Mesenchymal stem cell (in vitro differentiated cells and primary cell): ENCODE results near the gene LENG9.

Source experiments
- DNase-seq: peaks from one replicate; pipeline ENCODE4 v3.0.0-alpha.2; 2013
- H2AFZ ChIP-seq: one replicate; pipeline ENCODE4 v1.6.1; 2013; ENCODE audit warnings: low read depth, mild to moderate bottlenecking, control low read depth, inconsistent platforms, low read length, moderate library complexity
- H2AK5ac ChIP-seq: 2 replicates; pipeline ENCODE4 v1.6.1; 2013; ENCODE audit warnings: low read length, moderate library complexity, mild to moderate bottlenecking, inconsistent platforms; ENCODE audit not compliant: severe bottlenecking
- H2BK120ac ChIP-seq: one replicate; pipeline ENCODE4 v1.6.1; 2013; ENCODE audit warnings: low read depth, mild to moderate bottlenecking, inconsistent platforms, low read length, moderate library complexity
- H2BK12ac ChIP-seq, 2 experiments: one replicate each; pipeline ENCODE4 v1.6.1; 2013; ENCODE audit warnings: inconsistent platforms in 2 of 2, low read length in 2 of 2, mild to moderate bottlenecking in 2 of 2, moderate library complexity in 2 of 2, control low read depth in 1 of 2
- H2BK15ac ChIP-seq: one replicate; pipeline ENCODE4 v1.6.1; 2013; ENCODE audit warnings: mild to moderate bottlenecking, low read depth, inconsistent platforms; ENCODE audit not compliant: poor library complexity, severe bottlenecking
- H2BK5ac ChIP-seq: 2 replicates; pipeline ENCODE4 v1.6.1; 2013; ENCODE audit warnings: low read depth, mild to moderate bottlenecking, low read length, control low read depth, inconsistent platforms; ENCODE audit not compliant: poor library complexity, severe bottlenecking
- H3K14ac ChIP-seq, 2 experiments: one replicate each; pipeline ENCODE4 v1.6.1; 2013; ENCODE audit warnings: inconsistent platforms in 2 of 2, low read length in 2 of 2, control low read depth in 1 of 2, mild to moderate bottlenecking in 1 of 2, moderate library complexity in 1 of 2
- H3K18ac ChIP-seq, 2 experiments: one replicate each; pipeline ENCODE4 v1.6.1; 2013; ENCODE audit warnings: inconsistent platforms in 2 of 2, low read length in 2 of 2, control low read depth in 1 of 2, low read depth in 1 of 2, mild to moderate bottlenecking in 1 of 2
- H3K23ac ChIP-seq, 2 experiments: one replicate each; pipeline ENCODE4 v1.6.1; 2013; ENCODE audit warnings: inconsistent platforms in 2 of 2, low read length in 2 of 2, mild to moderate bottlenecking in 2 of 2, moderate library complexity in 2 of 2, control low read depth in 1 of 2
- H3K27ac ChIP-seq: 2 replicates; pipeline ENCODE4 v1.5.1; 2013; ENCODE audit warnings: mild to moderate bottlenecking, moderate library complexity, low read length, control low read depth, inconsistent platforms; ENCODE audit not compliant: poor library complexity, severe bottlenecking
- H3K27me3 ChIP-seq, 2 experiments: 2 replicates each; pipeline versions ENCODE4 v1.6.1 to v1.7.0; 2013; ENCODE audit warnings: low read length in 2 of 2, mild to moderate bottlenecking in 2 of 2, moderate library complexity in 2 of 2, control low read depth in 1 of 2, inconsistent platforms in 1 of 2; ENCODE audit not compliant: control insufficient read depth in 1 of 2, insufficient read depth in 1 of 2
- H3K36me3 ChIP-seq, 2 experiments: 2 replicates each; pipeline versions ENCODE4 v1.6.1 to v1.7.0; 2013; ENCODE audit warnings: low read length in 2 of 2, control low read depth in 1 of 2, inconsistent platforms in 1 of 2, low read depth in 1 of 2, mild to moderate bottlenecking in 1 of 2; ENCODE audit not compliant: insufficient read depth in 2 of 2, control insufficient read depth in 1 of 2
- H3K4ac ChIP-seq, 2 experiments: one replicate each; pipeline ENCODE4 v1.6.1; 2013; ENCODE audit warnings: inconsistent platforms in 2 of 2, low read length in 2 of 2, mild to moderate bottlenecking in 2 of 2, moderate library complexity in 2 of 2, control low read depth in 1 of 2, low read depth in 1 of 2
- H3K4me1 ChIP-seq: 2 replicates; pipeline ENCODE4 v1.6.1; 2013; ENCODE audit warnings: low read depth, low read length, control low read depth; ENCODE audit not compliant: control insufficient read depth, insufficient read depth
- H3K4me2 ChIP-seq: 2 replicates; pipeline ENCODE4 v1.6.1; 2013; ENCODE audit warnings: low read length, mild to moderate bottlenecking, inconsistent platforms; ENCODE audit not compliant: poor library complexity, severe bottlenecking
- H3K4me3 ChIP-seq, 2 experiments: 2 replicates each; pipeline versions ENCODE4 v1.5.1 to v1.7.0; 2013; ENCODE audit warnings: low read length in 2 of 2, mild to moderate bottlenecking in 2 of 2, control low read depth in 1 of 2, low read depth in 1 of 2; ENCODE audit not compliant: insufficient read depth in 1 of 2
- H3K79me1 ChIP-seq: replicated peaks from 2 replicates; pipeline ENCODE4 v1.6.1; 2013; ENCODE audit warnings: mild to moderate bottlenecking, control low read depth, low read length, inconsistent platforms; ENCODE audit not compliant: poor library complexity, severe bottlenecking
- H3K9ac ChIP-seq: 2 replicates; pipeline ENCODE4 v1.7.0; 2013; ENCODE audit warnings: mild to moderate bottlenecking, low read length, moderate library complexity
- H3K9me3 ChIP-seq: 2 replicates; pipeline ENCODE4 v1.7.0; 2013; ENCODE audit warnings: mild to moderate bottlenecking, low read length; ENCODE audit not compliant: control insufficient read depth
- H4K8ac ChIP-seq: one replicate; pipeline ENCODE4 v1.6.1; 2013; ENCODE audit warnings: inconsistent platforms, mild to moderate bottlenecking, low read length, moderate library complexity
- H4K91ac ChIP-seq: one replicate; pipeline ENCODE4 v1.6.1; 2013; ENCODE audit warnings: mild to moderate bottlenecking, low read length, inconsistent platforms
- WGBS: methylation state at CpG from one replicate; pipeline ENCODE4 v1.1.7; 2013; ENCODE audit warnings: mixed read lengths; 5-methylcytosine and 5-hydroxymethylcytosine counted together

LENG9 gene

GRCh38 chr19:54459282-54460229 is 4.0 kb downstream of the LENG9 start:
- Histone ChIP-seq H2AK5ac (no peak overlapping the region), H3K4me2 (no peak overlapping the region), H2BK12ac (no peak overlapping the region), H3K4me3 (peak overlapping the region in 1 of 2 experiments; percentile 24), H3K79me1 (peaks cover 31% of the 10 kb centered on the region), H3K27me3 (no peaks in the 10 kb centered on the region), H3K14ac (no peak overlapping the region), H3K9me3 (no peaks in the 10 kb centered on the region), H3K27ac (no peak overlapping the region), H3K4me1 (peaks cover 48% of the 10 kb centered on the region), H3K36me3 (peaks cover 76 to 85% of the 10 kb centered on the region in 2 experiments), H2BK5ac (no peak overlapping the region), H2AFZ (no peak overlapping the region), H3K18ac (no peak overlapping the region), H2BK120ac (no peak overlapping the region), H3K9ac (peak overlapping the region; percentile 2), H4K8ac (no peak overlapping the region), H2BK15ac (no peak overlapping the region), H4K91ac (no peak overlapping the region), H3K4ac (no peak overlapping the region), H3K23ac (no peak overlapping the region)
- DNase-seq = no peak
- 86% methylated on average over 16 of the region's 16 CpGs for WGBS

DNA sequence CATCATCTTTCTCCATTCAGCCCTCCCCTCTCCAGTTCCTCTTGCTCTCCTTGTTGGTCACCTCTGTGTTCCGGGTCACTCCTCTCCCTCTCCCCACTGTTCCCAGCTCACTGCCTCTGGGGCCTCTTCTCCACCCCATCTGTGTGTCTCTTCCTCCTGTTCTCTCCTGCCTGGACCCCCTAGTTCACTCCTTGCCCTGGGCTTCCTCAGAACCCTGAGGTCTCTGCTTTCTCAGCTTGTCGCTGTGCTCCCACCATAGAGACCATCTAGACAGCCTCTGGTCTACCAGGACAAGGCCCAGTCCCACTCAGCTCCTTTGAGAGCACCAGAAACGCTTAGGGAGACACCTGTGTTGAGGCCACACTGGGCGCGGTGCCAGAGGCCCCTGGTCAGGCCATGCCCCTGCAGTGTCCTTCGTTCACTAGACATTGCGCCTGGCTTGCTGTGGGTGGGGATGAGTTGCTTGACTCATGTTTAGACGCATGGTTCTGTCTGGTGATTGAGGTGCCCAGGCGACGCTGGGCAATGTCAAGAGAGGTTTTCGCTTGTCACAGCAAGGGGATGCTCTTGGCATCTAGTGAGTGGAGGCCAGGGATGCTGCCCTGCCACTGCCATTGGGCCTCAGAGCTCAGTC is 4.8 kb downstream of the LENG9 start:
- 98% methylated on average over 10 of the region's 11 CpGs for WGBS

DNA sequence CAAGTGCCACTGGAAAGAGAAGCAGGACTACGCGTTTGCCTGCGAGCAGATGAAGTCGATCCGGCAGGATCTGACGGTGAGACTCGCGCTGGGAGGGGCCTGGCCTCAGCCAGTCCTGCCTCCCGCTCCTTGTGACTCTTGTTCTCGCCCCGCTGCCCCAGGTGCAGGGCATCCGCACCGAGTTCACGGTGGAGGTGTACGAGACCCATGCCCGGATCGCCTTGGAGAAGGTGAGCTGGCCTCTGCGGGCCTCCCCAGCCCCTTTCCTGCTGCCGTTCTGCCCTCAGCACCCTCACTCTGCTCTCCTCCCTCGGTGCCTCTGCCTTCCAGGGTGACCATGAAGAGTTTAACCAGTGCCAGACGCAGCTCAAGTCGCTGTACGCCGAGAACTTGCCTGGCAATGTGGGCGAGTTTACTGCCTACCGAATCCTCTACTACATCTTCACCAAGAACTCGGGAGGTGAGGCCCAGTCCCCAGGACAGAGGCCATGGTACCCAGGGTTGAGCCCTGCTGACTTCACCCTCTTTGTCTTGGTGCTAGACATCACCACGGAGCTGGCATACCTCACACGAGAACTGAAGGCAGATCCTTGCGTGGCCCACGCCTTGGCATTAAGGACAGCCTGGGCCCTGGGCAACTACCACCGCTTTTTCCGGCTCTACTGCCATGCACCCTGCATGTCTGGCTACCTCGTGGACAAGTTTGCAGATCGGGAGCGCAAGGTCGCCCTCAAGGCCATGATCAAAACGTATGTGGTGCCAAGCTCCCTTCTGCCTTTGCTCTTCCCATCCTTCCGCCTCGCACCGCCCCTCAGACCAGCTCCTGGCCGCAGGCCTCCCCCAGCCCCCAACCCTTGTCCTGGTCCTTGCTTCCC is 5.6 kb downstream of the LENG9 start:
- no peak overlapping the region for H2BK5ac ChIP-seq
- H3K27me3 ChIP-seq = no peaks in the 10 kb centered on the region
- H2BK120ac ChIP-seq = no peak overlapping the region
- peaks cover 41% of the 10 kb centered on the region for H3K79me1 ChIP-seq
- 98% methylated on average over 42 of the region's 42 CpGs for WGBS
- H3K9ac ChIP-seq = no peak overlapping the region
- H3K4ac ChIP-seq = no peak overlapping the region
- no peak overlapping the region for H2BK15ac ChIP-seq
- H3K4me3 ChIP-seq = no peak overlapping the region
- H3K14ac ChIP-seq = no peak overlapping the region
- H4K91ac ChIP-seq = no peak overlapping the region
- peaks cover 39% of the 10 kb centered on the region for H3K4me1 ChIP-seq
- no peak overlapping the region for H3K4me2 ChIP-seq
- H3K18ac ChIP-seq = no peak overlapping the region
- H2AK5ac ChIP-seq = no peak overlapping the region
- no peak for DNase-seq
- no peak overlapping the region for H4K8ac ChIP-seq
- H3K23ac ChIP-seq = no peak overlapping the region
- H3K27ac ChIP-seq = no peak overlapping the region
- H3K9me3 ChIP-seq = no peaks in the 10 kb centered on the region
- H2BK12ac ChIP-seq = no peak overlapping the region
- no peak overlapping the region for H2AFZ ChIP-seq
- H3K36me3 ChIP-seq = peaks cover 92 to 98% of the 10 kb centered on the region in 2 experiments

More for the DNA sequence above, 4.8 kb downstream of the LENG9 start:
- no peak overlapping the region for H4K8ac ChIP-seq
- H3K79me1 ChIP-seq = peaks cover 38% of the 10 kb centered on the region
- no peak overlapping the region for H3K23ac ChIP-seq
- peaks cover 84 to 93% of the 10 kb centered on the region in 2 experiments for H3K36me3 ChIP-seq
- DNase-seq = no peak
- H3K27me3 ChIP-seq = no peaks in the 10 kb centered on the region
- no peak overlapping the region for H2BK15ac ChIP-seq
- H3K4me3 ChIP-seq = no peak overlapping the region
- H3K9me3 ChIP-seq = no peaks in the 10 kb centered on the region
- H3K27ac ChIP-seq = no peak overlapping the region
- H4K91ac ChIP-seq = no peak overlapping the region
- no peak overlapping the region for H3K18ac ChIP-seq
- no peak overlapping the region for H2AFZ ChIP-seq
- no peak overlapping the region for H3K4me2 ChIP-seq
- H3K4ac ChIP-seq = no peak overlapping the region
- H3K4me1 ChIP-seq = peaks cover 44% of the 10 kb centered on the region
- no peak overlapping the region for H2BK5ac ChIP-seq
- no peak overlapping the region for H2BK12ac ChIP-seq
- H3K9ac ChIP-seq = no peak overlapping the region
- H3K14ac ChIP-seq = no peak overlapping the region
- H2BK120ac ChIP-seq = no peak overlapping the region
- H2AK5ac ChIP-seq = no peak overlapping the region
